ENCODE measurements around the gene VAMP5. TPM values are rescaled to one million over a fixed set of nuclear protein-coding genes. Genes with fewer than 3 reads are reported as not detected.
A peak's percentile ranks its signal among the peaks of the same experiment; 100 is the strongest.
"Not testable (repeated sequence)": the region's sequence is repeated elsewhere in the genome, so short reads cannot be mapped to it uniquely, and the experiment has no call there.

The VAMP5 gene
- total RNA-seq, 2 donors from 2014 or later: 50.6 to 68.0 TPM

DNA sequence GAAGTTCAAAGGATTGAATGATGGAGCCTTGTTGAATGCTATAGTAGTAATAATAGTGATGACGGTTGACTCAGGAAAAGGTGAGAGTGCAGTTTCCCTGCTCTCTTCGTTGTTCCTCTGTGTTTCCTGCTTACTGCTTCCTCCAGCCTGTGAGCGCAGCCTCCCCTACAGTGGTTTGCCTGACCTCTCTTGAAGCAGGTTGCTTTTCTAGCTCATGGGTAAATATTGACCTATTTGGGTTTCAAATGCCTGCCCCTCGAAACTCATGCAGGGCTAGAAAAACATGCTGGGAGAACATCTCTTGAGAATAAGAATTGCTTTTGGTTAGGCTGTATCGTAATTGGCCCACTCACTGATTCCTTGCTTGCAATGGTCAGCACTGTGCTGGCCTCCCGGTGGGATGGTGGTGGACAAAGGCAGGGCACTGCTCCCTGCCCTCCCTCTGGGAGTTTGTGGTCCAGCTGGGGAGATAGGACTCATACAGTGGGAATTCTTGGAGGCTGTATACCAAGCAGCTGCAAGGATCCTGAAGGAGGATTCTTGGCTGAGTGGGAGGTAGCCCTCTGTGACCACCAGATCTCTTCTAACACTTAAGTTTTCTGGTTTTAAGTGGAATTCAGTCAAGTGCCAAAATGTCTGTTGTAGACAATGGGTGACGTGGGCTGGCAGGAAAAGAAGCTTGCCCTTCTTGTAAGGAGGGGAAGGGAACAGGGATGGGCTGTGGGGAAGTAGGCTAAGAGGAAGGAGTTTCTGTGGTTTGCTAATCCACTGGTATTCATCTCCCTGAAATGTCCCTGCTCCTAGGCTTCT, 6.0 kb downstream of the VAMP5 start:
- Mint-ChIP-seq H3K27ac (peak overlapping the region in 1 of 2 donors; percentile 42), H3K9me3 (no peaks in the 10 kb centered on the region), H3K36me3 (peaks cover 3 to 8% of the 10 kb centered on the region in 2 donors)
- no peak for DNase-seq (ENCODE audit: low spot score in 2 of 2)
- ATAC-seq: no peak

DNA sequence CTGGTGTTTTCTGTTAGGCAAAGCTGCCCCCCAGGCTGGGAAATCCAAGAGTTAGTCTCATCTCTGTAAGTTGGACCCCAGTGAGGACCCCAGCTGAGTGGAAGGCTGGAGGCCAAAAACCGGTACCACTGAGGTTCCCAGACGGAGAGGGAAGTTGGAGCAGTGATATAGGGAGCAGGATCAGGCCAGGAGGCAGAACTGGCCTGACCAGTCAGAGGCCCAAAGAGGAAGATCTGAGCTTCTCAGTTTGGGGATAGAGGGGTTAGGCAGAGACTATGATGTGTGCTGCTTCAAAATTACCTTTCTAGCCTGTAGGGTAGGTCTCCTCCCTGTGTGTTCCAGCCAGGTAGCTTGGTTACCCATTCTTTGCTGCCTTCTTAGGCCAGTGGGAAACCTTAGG, 6.7 kb downstream of the VAMP5 start:
- DNase-seq (ENCODE audit: low spot score in 2 of 2): no peak
- Mint-ChIP-seq H3K27ac (peak overlapping the region in 1 of 2 donors; percentile 42), H3K9me3 (no peaks in the 10 kb centered on the region), H3K36me3 (peaks cover 10 to 13% of the 10 kb centered on the region in 2 donors)
- ATAC-seq: no peak

DNA sequence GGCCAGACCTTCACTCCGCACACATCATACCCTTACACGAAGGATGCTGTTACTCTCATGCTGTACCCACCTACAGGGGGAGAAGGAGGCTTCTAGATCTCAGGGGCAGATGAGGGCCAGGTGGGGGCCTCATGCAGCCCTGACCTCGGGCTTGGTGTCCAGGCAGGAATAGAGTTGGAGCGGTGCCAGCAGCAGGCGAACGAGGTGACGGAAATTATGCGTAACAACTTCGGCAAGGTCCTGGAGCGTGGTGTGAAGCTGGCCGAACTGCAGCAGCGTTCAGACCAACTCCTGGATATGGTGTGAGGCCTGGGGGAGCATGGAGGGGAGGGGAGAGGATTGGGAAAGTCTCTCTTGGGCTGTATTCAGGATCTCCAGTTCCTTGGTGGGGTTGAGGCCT, 7.3 kb downstream of the VAMP5 start:
- Mint-ChIP-seq H3K27ac (no peak overlapping the region), H3K36me3 (peaks cover 13 to 16% of the 10 kb centered on the region in 2 donors), H3K9me3 (no peaks in the 10 kb centered on the region)
- DNase-seq (ENCODE audit: low spot score in 2 of 2): no peak
- ATAC-seq: no peak

DNA sequence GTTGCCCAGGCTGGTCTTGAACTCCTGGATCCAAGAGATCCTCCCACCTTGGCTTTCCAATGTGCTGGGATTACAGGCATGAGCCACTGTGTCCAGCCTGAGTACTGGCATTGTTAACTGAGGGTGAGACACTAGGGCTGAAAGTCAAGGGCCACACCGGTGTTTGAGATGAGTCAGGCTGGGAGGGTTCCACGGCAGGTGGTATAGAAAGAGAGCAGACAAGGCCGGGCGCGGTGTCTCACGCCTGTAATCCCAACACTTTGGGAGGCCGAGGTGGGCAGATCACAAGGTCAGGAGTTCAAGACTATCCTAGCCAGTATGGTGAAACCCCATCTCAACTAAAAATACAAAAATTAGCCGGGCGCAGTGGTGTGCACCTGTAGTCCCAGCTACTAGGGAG, 8.1 kb downstream of the VAMP5 start:
- not testable (repeated sequence) for H3K9me3 Mint-ChIP-seq; H3K27ac Mint-ChIP-seq; ATAC-seq; DNase-seq (ENCODE audit: low spot score in 2 of 2)
- peaks cover 13 to 16% of the 10 kb centered on the region in 2 donors for H3K36me3 Mint-ChIP-seq

DNA sequence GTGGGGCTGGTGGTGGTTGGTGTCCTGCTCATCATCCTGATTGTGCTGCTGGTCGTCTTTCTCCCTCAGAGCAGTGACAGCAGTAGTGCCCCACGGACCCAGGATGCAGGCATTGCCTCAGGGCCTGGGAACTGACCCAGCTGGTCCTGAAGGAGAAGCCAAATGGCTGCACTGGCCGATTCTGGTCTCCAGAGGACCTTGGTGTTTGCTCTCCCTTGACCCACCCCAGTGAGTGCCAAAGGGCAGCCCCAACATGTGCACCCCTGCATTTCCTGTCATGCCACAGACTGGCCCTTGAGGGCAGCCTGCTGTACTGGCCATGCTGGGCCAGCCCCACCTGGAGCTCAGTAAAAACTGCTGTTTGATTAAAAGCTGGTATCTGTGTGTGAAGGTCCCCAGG, 8.8 kb downstream of the VAMP5 start:
- no peak for DNase-seq (ENCODE audit: low spot score in 2 of 2)
- ATAC-seq: no peak
- Mint-ChIP-seq H3K9me3 (no peaks in the 10 kb centered on the region), H3K36me3 (peaks cover 13 to 16% of the 10 kb centered on the region in 2 donors), H3K27ac (peak overlapping the region in 1 of 2 donors; percentile 3)

DNA sequence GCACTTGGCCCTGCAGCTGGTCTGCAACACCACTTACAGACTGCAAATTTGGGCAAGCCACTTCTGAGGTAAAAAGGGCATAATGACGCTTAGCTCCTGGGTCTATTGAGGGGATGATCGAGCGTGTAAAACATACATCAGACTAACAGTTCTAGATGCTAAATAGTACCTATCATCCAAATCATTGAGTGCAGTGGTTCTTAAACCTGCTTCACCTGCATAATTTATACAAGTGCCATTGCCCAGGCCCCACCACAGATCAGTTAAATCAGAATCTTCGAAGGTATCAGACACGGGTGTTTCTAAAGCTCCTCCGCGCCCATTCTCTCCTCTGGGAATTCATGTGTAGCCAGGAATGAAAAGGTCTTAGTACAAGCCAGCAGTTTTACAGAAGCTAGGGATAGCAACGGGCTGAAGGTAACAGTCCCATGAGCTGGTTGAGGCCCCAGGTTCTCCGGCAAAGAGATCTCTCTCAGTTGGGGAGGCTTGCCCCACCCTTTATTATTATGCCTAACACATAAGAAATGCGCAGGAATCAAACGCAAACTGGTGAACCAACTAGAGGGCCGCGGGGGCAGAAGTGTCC, 10.6 kb downstream of the VAMP5 start:
- Mint-ChIP-seq H3K27ac (peak overlapping the region; percentile 96 to 99), H3K36me3 (peaks cover 13 to 16% of the 10 kb centered on the region in 2 donors), H3K9me3 (no peaks in the 10 kb centered on the region)
- DNase-seq (ENCODE audit: low spot score in 2 of 2) (no peak), ATAC-seq (no peak)

DNA sequence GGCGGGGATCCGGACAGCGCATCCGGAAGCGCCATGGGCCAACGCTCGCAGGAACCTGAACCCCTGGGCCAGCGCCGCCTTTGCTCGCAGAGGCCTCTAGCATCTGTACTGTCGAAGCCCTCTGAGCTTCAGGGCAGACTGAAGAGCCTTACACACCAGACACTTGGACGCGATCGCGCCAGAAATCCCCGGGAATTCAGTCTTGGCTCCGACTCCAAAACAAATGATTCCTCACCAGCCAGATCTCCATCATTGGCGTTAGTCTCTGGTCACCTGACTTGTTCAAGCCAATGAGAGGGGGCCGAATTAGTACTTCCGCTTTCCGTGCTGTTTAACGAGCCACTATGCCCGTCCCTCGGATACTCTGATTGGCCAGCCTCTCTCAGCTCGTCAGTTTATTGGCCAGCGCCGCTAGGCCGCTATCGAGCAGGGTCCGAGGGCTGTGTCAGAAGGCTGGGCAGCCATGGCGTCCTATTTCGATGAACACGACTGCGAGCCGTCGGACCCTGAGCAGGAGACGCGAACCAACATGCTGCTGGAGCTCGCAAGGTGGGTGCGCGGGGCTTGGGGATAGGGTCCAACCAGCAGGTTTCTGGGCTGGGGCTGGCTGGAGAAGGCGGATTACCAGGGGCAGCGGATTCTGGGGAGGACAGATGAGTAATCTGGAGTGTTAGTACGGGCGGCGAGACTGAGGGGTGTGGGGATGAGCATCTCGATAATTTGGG, 11.2 kb downstream of the VAMP5 start, which contains the start of gene RNF181:
Gene RNF181, plus strand, starts transcription at position 445 of the 725 bp plus-strand sequence. Its CDS starts 19 bp downstream, at position 464.
- ATAC-seq: peak; percentile 99
- Mint-ChIP-seq H3K36me3 (peaks cover 13 to 16% of the 10 kb centered on the region in 2 donors), H3K9me3 (no peaks in the 10 kb centered on the region), H3K27ac (peak within 1 kb of the TSS; percentile 96 to 99)
- peak; percentile 87 to 94 for DNase-seq (ENCODE audit: low spot score in 2 of 2)

DNA sequence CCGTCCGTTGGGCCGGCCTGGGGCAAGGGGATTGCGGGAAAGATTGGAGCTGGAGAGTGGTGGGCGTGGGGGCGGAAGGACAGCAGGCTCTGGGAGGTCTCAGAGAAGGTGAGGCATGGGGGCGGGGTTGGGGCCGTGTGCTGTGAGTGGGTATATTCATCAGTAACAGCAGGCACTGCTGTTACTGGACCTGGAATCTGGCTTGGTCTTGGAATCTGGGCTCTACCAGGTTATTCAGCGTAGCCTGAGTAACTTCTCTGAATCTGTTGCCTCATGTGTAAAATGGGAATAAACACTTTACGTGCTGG, 11.7 kb downstream of the VAMP5 start:
- H3K27ac Mint-ChIP-seq: peak overlapping the region; percentile 96 to 99
- H3K36me3 Mint-ChIP-seq: peaks cover 13 to 16% of the 10 kb centered on the region in 2 donors
- DNase-seq (ENCODE audit: low spot score in 2 of 2): no peak
- ATAC-seq: peak in 1 of 2 donors; percentile 31
- no peaks in the 10 kb centered on the region for H3K9me3 Mint-ChIP-seq

DNA sequence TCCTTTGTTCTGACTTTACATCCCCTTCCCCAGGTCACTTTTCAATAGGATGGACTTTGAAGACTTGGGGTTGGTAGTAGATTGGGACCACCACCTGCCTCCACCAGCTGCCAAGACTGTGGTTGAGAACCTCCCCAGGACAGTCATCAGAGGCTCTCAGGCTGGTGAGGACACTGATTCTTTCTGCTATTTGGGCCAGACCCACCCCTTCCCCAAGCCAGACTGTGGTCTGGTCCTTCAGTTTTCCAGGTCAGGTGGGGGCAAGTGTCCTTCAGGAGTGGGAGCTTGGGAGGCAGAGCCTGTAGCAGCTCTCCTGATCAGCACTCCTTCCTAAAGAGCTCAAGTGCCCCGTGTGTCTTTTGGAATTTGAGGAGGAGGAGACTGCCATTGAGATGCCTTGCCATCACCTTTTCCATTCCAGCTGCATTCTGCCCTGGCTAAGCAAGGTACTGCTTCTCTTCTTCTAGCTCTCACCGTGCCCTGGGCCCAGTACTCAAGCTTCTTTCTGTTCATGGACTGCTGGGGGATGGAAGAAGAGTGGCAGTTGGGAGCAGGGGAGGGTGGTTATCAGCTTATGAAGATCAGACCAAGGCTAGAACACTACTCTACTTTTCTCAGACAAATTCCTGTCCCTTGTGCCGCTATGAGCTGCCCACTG, 12.4 kb downstream of the VAMP5 start:
- Mint-ChIP-seq H3K9me3 (no peaks in the 10 kb centered on the region), H3K27ac (peak overlapping the region; percentile 44 to 96), H3K36me3 (peaks cover 13 to 16% of the 10 kb centered on the region in 2 donors)
- DNase-seq (ENCODE audit: low spot score in 2 of 2) (no peak), ATAC-seq (no peak)

DNA sequence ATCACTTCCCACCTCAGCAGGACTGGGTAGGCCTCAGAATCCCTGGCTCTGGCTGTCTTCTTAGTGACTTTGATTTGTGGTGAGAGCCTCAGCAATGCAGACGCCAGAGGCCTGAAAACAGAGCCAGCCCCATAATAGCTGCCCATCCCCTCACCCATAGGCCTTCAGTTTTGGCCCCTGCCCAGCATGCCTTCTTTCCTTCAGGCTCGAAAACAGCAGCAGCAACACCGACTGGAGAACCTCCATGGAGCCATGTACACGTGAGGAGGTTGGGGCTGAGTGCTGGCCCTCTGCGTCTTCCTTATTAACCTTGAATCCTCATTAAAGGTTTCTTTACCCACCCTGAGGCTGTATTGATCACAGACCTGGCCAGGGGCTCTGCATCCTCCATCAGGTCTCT, 13.0 kb downstream of the VAMP5 start:
- no peaks in the 10 kb centered on the region for H3K9me3 Mint-ChIP-seq
- ATAC-seq: no peak

DNA sequence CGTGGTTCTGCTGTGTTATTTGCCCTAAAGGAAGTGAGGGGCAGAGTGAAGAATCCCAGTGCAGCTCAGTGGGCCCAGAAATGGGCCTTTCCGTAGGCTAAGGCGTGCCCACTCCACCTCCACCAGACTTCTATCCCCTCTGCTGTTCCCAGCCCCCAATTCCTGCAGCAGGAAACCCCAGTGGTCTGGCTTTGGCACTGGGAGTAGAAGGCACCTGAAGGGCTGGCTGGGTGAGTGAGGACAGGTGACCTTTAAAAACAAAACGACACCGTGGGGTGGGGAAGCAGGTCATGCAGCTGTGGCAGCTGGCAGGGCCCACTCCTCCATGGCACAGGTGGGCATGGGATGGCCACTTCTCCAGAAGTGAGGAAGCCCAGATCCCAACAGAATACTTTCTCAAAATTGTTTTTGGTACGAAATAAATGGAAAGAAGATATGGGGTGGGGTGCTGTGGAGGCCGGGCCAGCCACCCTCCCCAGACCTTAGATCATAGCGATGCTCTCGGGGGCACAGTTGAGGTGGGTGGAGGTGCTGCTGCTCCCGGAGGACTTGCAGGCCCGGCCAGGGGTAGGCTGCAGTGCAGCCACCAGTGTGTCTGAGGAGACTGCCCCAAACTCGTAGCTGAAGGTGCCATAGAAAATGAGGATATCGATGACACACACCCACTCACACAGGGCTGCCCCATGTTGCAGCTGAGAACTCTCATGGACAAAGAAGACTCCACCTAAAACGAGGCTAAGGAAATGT, 14.5 kb downstream of the VAMP5 start:
- no peak for ATAC-seq
- no peaks in the 10 kb centered on the region for H3K9me3 Mint-ChIP-seq
- peaks cover 13 to 16% of the 10 kb centered on the region in 2 donors for H3K36me3 Mint-ChIP-seq
- no peak for DNase-seq (ENCODE audit: low spot score in 2 of 2)
- H3K27ac Mint-ChIP-seq: peak overlapping the region in 1 of 2 donors; percentile 72

More for the DNA sequence above, 13.0 kb downstream of the VAMP5 start:
- peaks cover 13 to 16% of the 10 kb centered on the region in 2 donors for H3K36me3 Mint-ChIP-seq
- peak overlapping the region; percentile 14 to 96 for H3K27ac Mint-ChIP-seq
- no peak for DNase-seq (ENCODE audit: low spot score in 2 of 2)

DNA sequence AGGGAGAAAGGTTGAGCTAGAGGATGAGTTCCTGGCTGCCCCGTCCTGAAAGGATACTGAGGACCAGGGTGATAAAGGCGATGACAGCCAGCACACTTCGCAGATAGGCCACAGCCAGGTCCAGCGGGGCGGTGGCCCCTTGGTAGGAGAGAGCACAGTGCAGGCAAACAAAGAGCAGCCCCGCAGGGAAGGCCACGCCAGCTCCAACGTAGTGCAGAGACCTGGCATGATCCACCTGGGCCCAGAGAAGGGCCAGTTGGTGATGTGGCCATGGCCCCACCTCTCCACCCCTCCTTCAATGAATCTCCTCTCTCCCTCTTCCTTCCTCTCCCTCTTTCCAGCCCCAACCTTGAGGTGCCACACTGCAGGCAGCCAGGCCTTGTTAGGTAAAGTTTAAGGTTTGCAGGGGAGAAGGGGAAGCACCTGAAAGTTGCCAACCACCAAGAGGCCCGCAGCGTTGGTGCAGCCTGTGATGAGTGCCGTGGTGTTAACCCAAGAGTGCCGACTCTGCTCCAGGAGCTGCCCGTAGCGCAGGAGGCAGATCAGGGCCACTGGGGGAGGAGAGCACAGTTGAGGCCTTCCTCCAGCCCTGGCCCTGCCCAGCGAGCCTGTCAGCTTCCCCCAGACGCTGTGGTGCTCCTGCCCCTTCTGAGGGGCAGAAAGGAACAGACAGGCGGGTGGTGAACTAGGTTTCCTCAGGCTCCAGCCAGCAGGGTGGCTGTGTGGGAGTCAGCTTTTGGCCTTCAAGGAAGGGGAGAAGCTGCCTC, 15.4 kb downstream of the VAMP5 start:
- Mint-ChIP-seq H3K9me3 (no peaks in the 10 kb centered on the region), H3K36me3 (peaks cover 13 to 14% of the 10 kb centered on the region in 2 donors), H3K27ac (peak overlapping the region in 1 of 2 donors; percentile 72)
- no peak for DNase-seq (ENCODE audit: low spot score in 2 of 2)
- ATAC-seq: no peak

DNA sequence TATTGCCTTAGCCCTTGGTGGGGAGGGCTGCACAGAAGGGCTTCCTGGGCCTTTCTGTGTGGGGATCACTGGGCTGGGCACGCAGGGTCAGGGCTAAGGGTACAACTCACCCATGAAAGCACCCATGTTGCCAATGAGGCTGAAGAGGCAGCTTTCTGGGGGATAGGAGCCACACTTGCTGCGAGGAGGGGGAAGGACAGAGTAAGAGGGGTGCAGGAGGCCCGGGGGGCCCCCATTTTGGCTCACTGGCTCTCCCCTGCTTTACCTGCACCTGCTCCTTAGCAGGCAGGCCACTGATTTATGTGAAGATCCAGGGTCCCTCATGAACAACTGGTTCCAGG, 16.0 kb downstream of the VAMP5 start:
- peak overlapping the region; percentile 72 for H3K27ac Mint-ChIP-seq
- ATAC-seq (no peak), DNase-seq (ENCODE audit: low spot score in 2 of 2) (no peak)
- peaks cover 9% of the 10 kb centered on the region in 2 donors for H3K36me3 Mint-ChIP-seq
- H3K9me3 Mint-ChIP-seq: no peaks in the 10 kb centered on the region

DNA sequence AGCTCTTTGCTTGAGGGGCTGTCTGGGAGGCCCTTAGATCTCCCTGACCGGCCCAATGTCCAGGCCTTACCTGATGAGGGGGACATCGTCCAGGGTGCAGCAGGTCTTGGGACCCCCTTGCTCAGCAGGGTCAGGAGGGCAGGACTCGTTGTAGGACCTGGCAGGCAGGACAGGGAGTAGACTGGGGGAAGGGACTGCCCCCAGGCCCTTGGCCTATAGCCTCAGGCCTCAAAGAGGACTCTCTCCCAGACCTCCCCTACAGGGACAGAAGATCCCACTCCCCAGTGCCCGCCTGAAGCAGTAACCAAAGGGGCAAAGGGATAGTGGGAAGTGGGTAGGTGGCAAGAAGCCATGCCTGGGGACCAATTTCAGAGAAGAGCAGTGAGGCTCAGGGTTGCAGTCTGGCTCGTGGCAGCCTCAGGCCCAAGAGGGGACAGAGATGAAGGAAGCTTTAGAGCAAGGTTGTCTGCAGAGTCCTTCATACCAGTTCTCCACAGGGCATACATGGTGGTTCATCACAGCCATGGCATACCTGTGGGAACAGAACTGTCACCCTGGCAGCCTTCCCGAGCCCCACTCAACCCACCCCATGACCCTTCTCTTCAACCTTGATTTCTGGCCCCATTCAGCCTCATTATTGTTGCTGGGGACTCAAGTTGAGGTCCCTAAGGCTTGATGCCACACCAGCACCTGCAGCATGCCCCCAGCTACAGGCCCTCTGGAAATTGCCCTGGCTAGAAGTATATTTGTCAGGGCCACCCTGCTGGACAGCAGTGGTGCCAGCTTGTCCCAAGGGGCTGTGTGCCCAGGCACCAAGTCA, 16.9 kb downstream of the VAMP5 start:
- ATAC-seq (no peak), DNase-seq (ENCODE audit: low spot score in 2 of 2) (no peak)
- Mint-ChIP-seq H3K36me3 (peaks cover under 1 to 1% of the 10 kb centered on the region in 2 donors), H3K27ac (peak overlapping the region; percentile 70 to 73), H3K9me3 (no peaks in the 10 kb centered on the region)
